Measurements from ENCODE around the gene TRIM8.

Gene TRIM8

DNA sequence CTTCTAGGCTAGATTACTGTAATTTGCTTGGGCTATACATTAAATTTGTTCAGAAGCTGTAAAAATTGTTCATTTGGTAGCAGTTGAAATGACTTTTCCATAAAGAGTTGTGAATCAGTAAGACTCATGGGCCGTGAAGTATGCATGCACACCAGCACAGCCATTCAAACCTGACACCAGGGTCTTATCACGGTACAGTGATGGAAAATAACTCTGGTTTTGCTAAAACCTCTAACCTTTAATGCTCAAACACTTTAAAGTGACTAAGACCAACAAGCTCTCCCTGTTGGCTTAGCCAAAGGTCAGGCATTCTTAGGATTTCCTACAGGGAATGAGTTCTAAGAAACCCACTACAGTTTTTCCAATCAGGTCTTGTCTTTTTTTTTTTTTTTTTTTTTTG, 58.5 kb downstream of the TRIM8 start:
- WGBS (ENCODE audit: insufficient coverage): 100% methylated on average over 2 of the region's 2 CpGs
- Histone ChIP-seq H3K9me3 (ENCODE audit: control extremely low read depth in 1 of 5, control insufficient read depth in 4 of 5, insufficient read depth in 2 of 5, low read depth in 1 of 5, low read length in 4 of 5) (no peaks in the 10 kb centered on the region), H3K27ac (ENCODE audit: insufficient read depth in 1 of 2, low read depth in 1 of 2, low read length in 2 of 2, poor library complexity in 1 of 2, severe bottlenecking in 2 of 2) (no peak overlapping the region), H3K4me1 (ENCODE audit: control extremely low read depth in 1 of 4, control insufficient read depth in 4 of 4, insufficient read depth in 4 of 4, low read length in 3 of 4) (peaks cover 0 to 2% (median 0%) of the 10 kb centered on the region in 4 experiments), H3K27me3 (replicated peaks in 2 of 5; ENCODE audit: control insufficient read depth in 4 of 5, insufficient read depth in 5 of 5, low read length in 4 of 5) (no peaks in the 10 kb centered on the region), H3K36me3 (ENCODE audit: control insufficient read depth in 4 of 4, insufficient read depth in 4 of 4, low read length in 3 of 4) (peaks cover 0 to 15% (median 10%) of the 10 kb centered on the region in 4 experiments), H3K4me3 (ENCODE audit: control insufficient read depth in 1 of 7, extremely low read depth in 1 of 7, insufficient read depth in 4 of 7, low read depth in 2 of 7, low read length in 6 of 7) (no peak overlapping the region)
- DNase-seq: no peak
- ChIA-PET POLR2A (no interaction called here), CTCF (no interaction called here)

DNA sequence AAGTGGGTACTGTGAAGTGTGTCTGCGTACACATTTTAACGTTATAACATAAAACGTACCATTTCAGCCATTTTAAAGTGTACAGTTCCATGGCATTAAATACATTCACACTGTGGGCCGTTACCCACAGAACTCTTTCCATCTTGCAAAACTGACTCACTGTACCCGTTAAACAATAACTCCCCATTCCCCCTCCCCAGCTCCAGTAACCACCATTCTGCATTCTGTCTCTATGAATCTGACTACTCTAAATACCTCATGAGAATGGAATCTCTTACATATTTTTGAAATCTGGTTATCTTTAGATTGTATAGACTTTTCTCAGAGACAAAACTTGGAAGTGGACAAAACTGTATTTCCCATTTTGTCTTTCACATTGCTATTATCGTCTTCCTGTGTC, 60.6 kb downstream of the TRIM8 start:
- Histone ChIP-seq H3K4me1 (ENCODE audit: control extremely low read depth in 1 of 4, control insufficient read depth in 4 of 4, insufficient read depth in 4 of 4, low read length in 3 of 4) (peaks cover 0 to 2% (median 0%) of the 10 kb centered on the region in 4 experiments), H3K36me3 (ENCODE audit: control insufficient read depth in 4 of 4, insufficient read depth in 4 of 4, low read length in 3 of 4) (peaks cover 0 to 4% (median 0%) of the 10 kb centered on the region in 4 experiments), H3K9me3 (ENCODE audit: control extremely low read depth in 1 of 5, control insufficient read depth in 4 of 5, insufficient read depth in 2 of 5, low read depth in 1 of 5, low read length in 4 of 5) (no peaks in the 10 kb centered on the region), H3K27me3 (replicated peaks in 2 of 5; ENCODE audit: control insufficient read depth in 4 of 5, insufficient read depth in 5 of 5, low read length in 4 of 5) (no peaks in the 10 kb centered on the region), H3K27ac (ENCODE audit: insufficient read depth in 1 of 2, low read depth in 1 of 2, low read length in 2 of 2, poor library complexity in 1 of 2, severe bottlenecking in 2 of 2) (no peak overlapping the region), H3K4me3 (ENCODE audit: control insufficient read depth in 1 of 7, extremely low read depth in 1 of 7, insufficient read depth in 4 of 7, low read depth in 2 of 7, low read length in 6 of 7) (no peak overlapping the region)
- no peak for DNase-seq
- ChIA-PET POLR2A (no interaction called here), CTCF (interaction anchor here (1.0 kb wide), 1 partner anchor 29 kb away, joined by 3 read pairs; no protein-coding TSS in a partner anchor)
- WGBS (ENCODE audit: insufficient coverage): 91% methylated on average over 4 of the region's 6 CpGs

DNA sequence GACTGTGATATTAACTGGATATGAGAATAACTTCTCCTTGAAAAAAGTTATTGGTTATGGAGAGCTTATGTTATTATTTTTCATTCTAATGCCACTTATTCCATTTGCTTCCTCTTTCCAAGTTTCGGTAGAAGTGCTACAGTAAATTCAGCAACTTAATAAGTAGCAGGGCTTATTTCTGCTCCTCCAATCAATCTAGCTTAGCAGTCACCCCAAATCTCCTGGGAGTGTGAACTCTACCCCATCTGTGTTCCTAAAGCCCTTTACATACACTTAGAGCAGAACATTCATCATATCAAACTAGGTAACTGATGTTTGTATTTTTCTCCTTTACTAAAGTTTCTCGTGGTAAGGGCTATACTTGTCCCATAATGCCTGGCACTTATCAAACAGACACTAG, 61.3 kb downstream of the TRIM8 start:
- Histone ChIP-seq H3K36me3 (ENCODE audit: control insufficient read depth in 4 of 4, insufficient read depth in 4 of 4, low read length in 3 of 4) (peaks cover 0 to 4% (median 0%) of the 10 kb centered on the region in 4 experiments), H3K27me3 (replicated peaks in 2 of 5; ENCODE audit: control insufficient read depth in 4 of 5, insufficient read depth in 5 of 5, low read length in 4 of 5) (no peaks in the 10 kb centered on the region), H3K4me3 (ENCODE audit: control insufficient read depth in 1 of 7, extremely low read depth in 1 of 7, insufficient read depth in 4 of 7, low read depth in 2 of 7, low read length in 6 of 7) (no peak overlapping the region), H3K9me3 (ENCODE audit: control extremely low read depth in 1 of 5, control insufficient read depth in 4 of 5, insufficient read depth in 2 of 5, low read depth in 1 of 5, low read length in 4 of 5) (no peaks in the 10 kb centered on the region), H3K4me1 (ENCODE audit: control extremely low read depth in 1 of 4, control insufficient read depth in 4 of 4, insufficient read depth in 4 of 4, low read length in 3 of 4) (peaks cover 0 to 4% (median under 1%) of the 10 kb centered on the region in 4 experiments), H3K27ac (ENCODE audit: insufficient read depth in 1 of 2, low read depth in 1 of 2, low read length in 2 of 2, poor library complexity in 1 of 2, severe bottlenecking in 2 of 2) (no peak overlapping the region)
- DNase-seq: no peak
- ChIA-PET POLR2A (no interaction called here), CTCF (interaction anchor here (1.0 kb wide), 1 partner anchor 30 kb away, joined by 3 read pairs; no protein-coding TSS in a partner anchor)
- WGBS (ENCODE audit: insufficient coverage): 60% methylated on average over 1 of the region's 2 CpGs

All from common myeloid progenitor, CD34-positive (primary cell).